ENCODE data around the gene NAB1.

Gene NAB1

DNA sequence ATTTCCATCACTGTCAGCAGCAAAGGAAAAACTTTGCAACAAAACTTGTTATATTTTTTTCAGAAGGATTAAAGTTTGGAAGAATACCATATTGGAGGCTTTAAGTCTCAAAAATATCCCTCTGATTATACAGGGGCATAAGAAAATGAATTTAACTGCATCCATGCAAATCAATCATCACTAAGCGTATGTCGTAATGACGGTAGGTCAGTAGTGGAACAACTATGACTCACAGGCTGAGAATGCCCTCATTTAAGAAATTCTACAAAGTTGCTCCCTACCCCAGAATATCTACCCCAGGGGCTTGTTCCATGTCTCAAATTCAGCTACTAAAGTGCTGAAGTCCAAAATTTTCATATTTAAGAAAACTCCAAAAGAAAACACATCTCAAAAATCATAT lies 12.5 kb upstream of the NAB1 start:
- H3K4me3 ChIP-seq (ENCODE audit: low read depth, low read length) = no peak overlapping the region
- H3K27ac ChIP-seq = peak overlapping the region; percentile 53
- peak; percentile 72 for DNase-seq
- in situ Hi-C loops (cut with HindIII; ENCODE audit: low pct_ligation_motif_present, low sequenced_read_pairs) = no loop called here
- TF ChIP-seq, protein P1, sequence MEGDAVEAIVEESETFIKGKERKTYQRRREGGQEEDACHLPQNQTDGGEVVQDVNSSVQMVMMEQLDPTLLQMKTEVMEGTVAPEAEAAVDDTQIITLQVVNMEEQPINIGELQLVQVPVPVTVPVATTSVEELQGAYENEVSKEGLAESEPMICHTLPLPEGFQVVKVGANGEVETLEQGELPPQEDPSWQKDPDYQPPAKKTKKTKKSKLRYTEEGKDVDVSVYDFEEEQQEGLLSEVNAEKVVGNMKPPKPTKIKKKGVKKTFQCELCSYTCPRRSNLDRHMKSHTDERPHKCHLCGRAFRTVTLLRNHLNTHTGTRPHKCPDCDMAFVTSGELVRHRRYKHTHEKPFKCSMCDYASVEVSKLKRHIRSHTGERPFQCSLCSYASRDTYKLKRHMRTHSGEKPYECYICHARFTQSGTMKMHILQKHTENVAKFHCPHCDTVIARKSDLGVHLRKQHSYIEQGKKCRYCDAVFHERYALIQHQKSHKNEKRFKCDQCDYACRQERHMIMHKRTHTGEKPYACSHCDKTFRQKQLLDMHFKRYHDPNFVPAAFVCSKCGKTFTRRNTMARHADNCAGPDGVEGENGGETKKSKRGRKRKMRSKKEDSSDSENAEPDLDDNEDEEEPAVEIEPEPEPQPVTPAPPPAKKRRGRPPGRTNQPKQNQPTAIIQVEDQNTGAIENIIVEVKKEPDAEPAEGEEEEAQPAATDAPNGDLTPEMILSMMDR (IDR thresholded peaks at IDR 0.05; ENCODE audit: low read depth, low read length, missing control alignments) = no peak
- H3K27me3 ChIP-seq (replicated peaks) = no peaks in the 10 kb centered on the region
- H3K36me3 ChIP-seq (replicated peaks) = no peaks in the 10 kb centered on the region

DNA sequence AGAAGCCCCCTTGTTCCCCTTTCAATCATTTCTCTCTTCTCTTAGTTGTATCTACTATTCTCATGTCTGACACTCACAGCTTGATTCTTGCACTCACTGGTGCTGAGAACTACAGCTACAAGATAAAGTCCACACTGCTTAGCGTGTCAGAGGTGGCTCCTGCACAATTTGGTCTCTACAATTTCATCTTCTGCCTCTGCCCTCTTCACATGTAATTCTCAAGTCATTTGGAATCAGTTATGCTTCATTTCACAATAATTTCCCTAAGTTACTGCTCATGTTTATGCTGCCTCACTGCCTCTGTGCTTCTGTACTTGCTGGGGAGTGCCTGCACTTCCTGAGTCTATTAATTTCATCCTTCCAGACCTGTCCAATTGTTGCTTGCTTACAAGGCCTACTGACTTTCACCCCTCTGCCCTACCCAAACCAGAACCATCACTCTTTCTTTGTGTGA lies 11.6 kb upstream of the NAB1 start:
- DNase-seq = no peak
- H3K36me3 ChIP-seq (replicated peaks) = no peaks in the 10 kb centered on the region
- TF ChIP-seq, protein P1 (IDR thresholded peaks at IDR 0.05; ENCODE audit: low read depth, low read length, missing control alignments) = no peak
- in situ Hi-C loops (cut with HindIII; ENCODE audit: low pct_ligation_motif_present, low sequenced_read_pairs) = no loop called here
- H3K4me3 ChIP-seq (ENCODE audit: low read depth, low read length) = no peak overlapping the region
- H3K27ac ChIP-seq = peak overlapping the region; percentile 53
- H3K27me3 ChIP-seq (replicated peaks) = no peaks in the 10 kb centered on the region

DNA sequence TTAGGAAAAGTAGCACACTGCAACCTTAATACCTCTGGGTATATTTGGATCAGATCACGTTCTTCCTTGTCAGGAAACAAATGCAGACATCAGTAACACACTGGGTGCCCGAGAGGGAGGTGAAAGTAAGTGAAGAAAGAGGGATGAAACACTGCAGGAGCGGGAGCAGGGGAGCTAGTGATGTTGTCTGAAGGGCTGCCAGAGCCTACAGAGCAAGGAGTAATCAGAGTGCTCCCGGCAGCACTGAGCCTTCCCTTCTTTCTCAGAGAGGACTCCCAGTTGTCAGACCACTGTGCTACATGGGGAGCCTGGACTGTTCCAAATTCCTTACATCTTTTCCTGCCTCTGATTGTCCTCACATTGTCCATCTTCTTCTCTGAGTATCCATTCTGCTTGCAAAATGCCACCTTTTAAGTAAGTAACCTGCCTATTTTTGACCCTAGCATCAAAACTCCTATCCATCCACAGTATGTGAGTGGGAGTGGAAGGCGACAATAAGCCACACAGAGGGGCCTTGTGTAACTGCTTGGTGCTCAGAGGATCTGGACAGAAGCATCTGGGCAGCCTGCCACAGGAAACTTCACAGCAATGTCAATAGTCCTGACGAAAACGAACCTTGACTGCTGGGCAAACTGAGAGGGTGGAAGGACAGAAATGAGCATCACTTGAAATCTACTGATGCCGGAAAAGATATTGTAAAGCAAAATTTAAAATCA lies 10.8 kb upstream of the NAB1 start:
- in situ Hi-C loops (cut with HindIII; ENCODE audit: low pct_ligation_motif_present, low sequenced_read_pairs) = no loop called here
- no peaks in the 10 kb centered on the region for H3K36me3 ChIP-seq (replicated peaks)
- H3K4me3 ChIP-seq (ENCODE audit: low read depth, low read length) = no peak overlapping the region

DNA sequence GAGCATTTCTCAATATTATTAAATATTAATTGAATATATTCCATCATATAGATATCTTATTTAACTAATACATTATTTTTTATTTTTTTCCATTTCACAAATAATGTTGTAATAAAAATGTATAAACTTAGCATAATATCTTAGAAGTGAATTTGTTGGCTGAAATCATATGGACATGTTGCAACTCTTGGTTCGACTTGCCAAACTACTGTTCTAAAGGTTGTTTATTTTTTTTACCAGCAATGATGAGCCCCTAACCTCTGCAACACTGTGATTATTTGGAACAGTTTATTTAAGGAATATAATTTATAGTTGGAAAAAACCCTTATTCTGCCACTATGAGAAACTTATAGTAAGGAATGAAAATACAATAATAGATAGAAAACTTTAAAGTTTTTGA lies 8.8 kb upstream of the NAB1 start:
- in situ Hi-C loops (cut with HindIII; ENCODE audit: low pct_ligation_motif_present, low sequenced_read_pairs) = no loop called here
- TF ChIP-seq, protein P1 (IDR thresholded peaks at IDR 0.05; ENCODE audit: low read depth, low read length, missing control alignments) = no peak
- no peaks in the 10 kb centered on the region for H3K36me3 ChIP-seq (replicated peaks)

More for the DNA sequence above, 10.8 kb upstream of the NAB1 start:
- Histone ChIP-seq H3K27me3 (replicated peaks) (no peaks in the 10 kb centered on the region), H3K27ac (no peak overlapping the region)
- DNase-seq = peak; percentile 39
- TF ChIP-seq, protein P1 (IDR thresholded peaks at IDR 0.05; ENCODE audit: low read depth, low read length, missing control alignments) = no peak

DNA sequence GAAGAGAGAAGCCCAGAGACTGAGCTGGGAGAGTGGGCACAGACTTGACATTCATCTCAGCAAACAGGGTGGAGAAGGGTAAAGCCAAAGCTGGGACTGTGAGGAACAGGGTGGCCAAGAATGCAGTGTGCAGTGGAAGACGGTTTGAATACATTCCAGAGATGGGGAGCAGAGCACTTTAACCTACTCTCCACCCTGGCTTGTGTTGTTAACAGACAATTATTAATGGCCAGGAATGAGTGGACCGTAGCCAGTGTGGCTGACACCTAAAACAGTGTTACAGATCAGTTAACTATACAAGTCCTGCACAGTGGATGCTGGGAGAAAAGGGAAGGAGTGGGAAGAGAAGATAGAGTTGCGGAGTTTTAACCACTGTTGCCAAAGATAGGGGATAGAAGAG lies 7.4 kb upstream of the NAB1 start:
- no peak for DNase-seq
- no peaks in the 10 kb centered on the region for H3K27me3 ChIP-seq (replicated peaks)
- no peaks in the 10 kb centered on the region for H3K36me3 ChIP-seq (replicated peaks)
- no peak overlapping the region for H3K4me3 ChIP-seq (ENCODE audit: low read depth, low read length)
- in situ Hi-C loops (cut with HindIII; ENCODE audit: low pct_ligation_motif_present, low sequenced_read_pairs) = no loop called here
- TF ChIP-seq, protein P1 (IDR thresholded peaks at IDR 0.05; ENCODE audit: low read depth, low read length, missing control alignments) = no peak
- no peak overlapping the region for H3K27ac ChIP-seq

More for the DNA sequence above, 8.8 kb upstream of the NAB1 start:
- Histone ChIP-seq H3K27ac (no peak overlapping the region), H3K4me3 (ENCODE audit: low read depth, low read length) (no peak overlapping the region), H3K27me3 (replicated peaks) (no peaks in the 10 kb centered on the region)
- no peak for DNase-seq

All from brain microvascular endothelial cell (primary cell).